GM23248 (cell line): Measurements from ENCODE around the gene ACKR1. TPM values are rescaled to one million over a fixed set of nuclear protein-coding genes. Genes with fewer than 3 reads are reported as not detected.

Experiments
- DNase-seq: peaks from one replicate; pipeline ENCODE4 v3.0.0-alpha.2; 2015
- H2AFZ ChIP-seq: fragments of 200-600 bp; sonication (generic); 2 replicates; pipeline ENCODE4 v1.6.1; 2016; ENCODE audit warnings: antibody characterized with exemption
- H3F3A ChIP-seq: fragments of 200-600 bp; sonication (generic); 2 replicates; pipeline ENCODE4 v1.6.1; 2016; ENCODE audit warnings: mild to moderate bottlenecking, antibody characterized with exemption, mixed run types; ENCODE audit not compliant: insufficient read depth
- H3K27ac ChIP-seq: fragments of 200-600 bp; sonication (generic); 2 replicates; pipeline ENCODE4 v1.5.1; 2016; ENCODE audit warnings: mild to moderate bottlenecking
- H3K27me3 ChIP-seq: fragments of 200-600 bp; sonication (generic); replicated peaks from 2 replicates; pipeline ENCODE4 v1.6.1; 2016; ENCODE audit warnings: mild to moderate bottlenecking; ENCODE audit not compliant: insufficient read depth
- H3K36me3 ChIP-seq: fragments of 200-600 bp; sonication (generic); 2 replicates; pipeline ENCODE4 v1.6.1; 2016; ENCODE audit warnings: low read depth, mild to moderate bottlenecking
- H3K4me1 ChIP-seq: fragments of 200-600 bp; sonication (generic); 2 replicates; pipeline ENCODE4 v1.6.1; 2016; ENCODE audit warnings: mild to moderate bottlenecking; ENCODE audit not compliant: insufficient read depth
- H3K4me2 ChIP-seq: fragments of 200-600 bp; sonication (generic); one replicate; pipeline ENCODE4 v1.6.1; 2016; ENCODE audit warnings: mild to moderate bottlenecking; ENCODE audit not compliant: unreplicated experiment
- H3K4me3 ChIP-seq: fragments of 200-600 bp; sonication (generic); 2 replicates; pipeline ENCODE4 v1.5.1; 2016; ENCODE audit warnings: mild to moderate bottlenecking
- H3K79me2 ChIP-seq: fragments of 200-600 bp; sonication (generic); 2 replicates; pipeline ENCODE4 v1.6.1; 2016; ENCODE audit warnings: mild to moderate bottlenecking; ENCODE audit not compliant: insufficient read depth
- H3K9ac ChIP-seq: fragments of 200-600 bp; sonication (generic); 2 replicates; pipeline ENCODE4 v1.6.1; 2016; ENCODE audit warnings: mild to moderate bottlenecking
- H3K9me2 ChIP-seq: fragments of 200-600 bp; sonication (generic); 2 replicates; pipeline ENCODE4 v1.6.1; 2016; ENCODE audit warnings: mixed run types, mild to moderate bottlenecking, moderate library complexity; ENCODE audit not compliant: insufficient read depth
- H3K9me3 ChIP-seq: fragments of 200-600 bp; sonication (generic); one replicate; pipeline ENCODE4 v1.6.1; 2017; ENCODE audit warnings: low read depth
- H4K20me1 ChIP-seq: fragments of 200-600 bp; sonication (generic); 2 replicates; pipeline ENCODE4 v1.6.0; 2016; ENCODE audit not compliant: insufficient read depth
- EZH2 ChIP-seq: fragments of 200-600 bp; sonication (generic); IDR thresholded peaks from 2 replicates; pipeline ENCODE4 v1.6.1; 2018; ENCODE audit warnings: antibody characterized with exemption, mild to moderate bottlenecking; ENCODE audit not compliant: insufficient read depth, poor library complexity, severe bottlenecking
- EZH2phosphoT487 ChIP-seq: fragments of 200-600 bp; sonication (generic); IDR thresholded peaks from 2 replicates; pipeline ENCODE4 v1.6.1; 2018; ENCODE audit warnings: antibody characterized with exemption, moderate library complexity, mild to moderate bottlenecking, low read depth; ENCODE audit not compliant: insufficient read depth
- WGBS, 2 experiments: methylation state at CpG; one replicate each; pipeline ENCODE4 v1.1.6; 2015 to 2017; ENCODE audit warnings: low lambda C conversion rate in 2 of 2, low coverage in 1 of 2; ENCODE audit errors: missing lambda C conversion rate in 2 of 2; 5-methylcytosine and 5-hydroxymethylcytosine counted together
- in situ Hi-C: fragments of 300-500 bp; cut with MboI; formaldehyde crosslinking; loops from 2 replicates; pipeline ENCODE4 v1.15.0; 2020
- polyA plus RNA-seq: library from polyadenylated mRNA; unstranded; fragments of >200 nt; fragmentation: Nextera tagmentation; extraction: Ambion mirVana; gene quantifications from 2 replicates; pipeline ENCODE4 v1.2.1, GENCODE V29; 2016
- total RNA-seq: library from RNA; depleted of rRNA; stranded (reverse); fragments of >200 nt; shearing (Covaris generic); gene quantifications from 2 replicates; pipeline ENCODE4 v1.2.3, GENCODE V29; 2014

The ACKR1 gene
- total and polyA plus RNA-seq, 2 experiments from 2014 or later = not detected

GRCh38 chr1:159228554-159228953, 23.9 kb downstream of the ACKR1 start:
- Histone ChIP-seq H3F3A (no peaks in the 10 kb centered on the region), H3K79me2 (no peaks in the 10 kb centered on the region), H3K36me3 (no peaks in the 10 kb centered on the region), H3K4me2 (no peak overlapping the region), H3K9me3 (no peaks in the 10 kb centered on the region), H3K9me2 (no peaks in the 10 kb centered on the region), H3K9ac (no peak overlapping the region), H4K20me1 (no peaks in the 10 kb centered on the region), H3K4me1 (no peaks in the 10 kb centered on the region), H3K27ac (no peak overlapping the region), H3K4me3 (no peak overlapping the region), H3K27me3 (0 out of 2 replicates have a peak, but pooled peaks cover 4% of the 10 kb centered on the region), H2AFZ (no peak overlapping the region)
- no peak for DNase-seq
- in situ Hi-C loops = no loop called here
- TF ChIP-seq EZH2 = no peak
- no peak for TF ChIP-seq EZH2phosphoT487
- whole genome bisulfite sequencing, 2 experiments = 58 to 59% methylated on average over 2 of the region's 2 CpGs

- H3K27me3 ChIP-seq = 0 out of 2 replicates have a peak, but pooled peaks cover 4% of the 10 kb centered on the region
- H2AFZ ChIP-seq = no peak overlapping the region
- no peaks in the 10 kb centered on the region for H3F3A ChIP-seq
- in situ Hi-C loops = no loop called here
- H3K9me2 ChIP-seq = no peaks in the 10 kb centered on the region
- H3K79me2 ChIP-seq = no peaks in the 10 kb centered on the region
- H4K20me1 ChIP-seq = no peaks in the 10 kb centered on the region
- no peak overlapping the region for H3K9ac ChIP-seq
- H3K9me3 ChIP-seq = no peaks in the 10 kb centered on the region
- H3K4me3 ChIP-seq = no peak overlapping the region
- DNase-seq = no peak
- WGBS, 2 experiments = 15 to 25% methylated on average over 8 of the region's 8 CpGs
- H3K4me2 ChIP-seq = no peak overlapping the region
- H3K27ac ChIP-seq = no peak overlapping the region
- H3K4me1 ChIP-seq = no peaks in the 10 kb centered on the region
- TF ChIP-seq EZH2 = no peak
- no peaks in the 10 kb centered on the region for H3K36me3 ChIP-seq
These were observed 24.7 kb downstream of the ACKR1 start for GRCh38 chr1:159229260-159229885.

GRCh38 chr1:159229896-159230295, 25.2 kb downstream of the ACKR1 start:
- Histone ChIP-seq H3K4me1 (no peaks in the 10 kb centered on the region), H3K27me3 (0 out of 2 replicates have a peak, but pooled peaks cover 4% of the 10 kb centered on the region), H3K4me2 (no peak overlapping the region), H3K9me2 (no peaks in the 10 kb centered on the region), H3K79me2 (no peaks in the 10 kb centered on the region), H3K9me3 (no peaks in the 10 kb centered on the region), H4K20me1 (no peaks in the 10 kb centered on the region), H3K9ac (no peak overlapping the region), H3F3A (no peaks in the 10 kb centered on the region), H3K4me3 (no peak overlapping the region), H3K27ac (no peak overlapping the region), H2AFZ (no peak overlapping the region), H3K36me3 (no peaks in the 10 kb centered on the region)
- TF ChIP-seq EZH2phosphoT487 (no peak), EZH2 (no peak)
- in situ Hi-C loops = no loop called here
- WGBS, 2 experiments = 0 to 2% methylated on average over 1 of the region's 1 CpG
- no peak for DNase-seq

GRCh38 chr1:159239551-159240220, 35.0 kb downstream of the ACKR1 start:
- Histone ChIP-seq H3K36me3 (no peaks in the 10 kb centered on the region), H3K4me3 (no peak overlapping the region), H3K4me1 (no peaks in the 10 kb centered on the region), H3K9me3 (no peaks in the 10 kb centered on the region), H3K4me2 (no peak overlapping the region), H3K79me2 (no peaks in the 10 kb centered on the region), H3K27me3 (no peaks in the 10 kb centered on the region), H3K9ac (no peak overlapping the region), H3K27ac (no peak overlapping the region), H3F3A (no peaks in the 10 kb centered on the region), H2AFZ (no peak overlapping the region), H3K9me2 (no peaks in the 10 kb centered on the region), H4K20me1 (no peaks in the 10 kb centered on the region)
- DNase-seq = no peak
- in situ Hi-C loops = no loop called here
- no peak for TF ChIP-seq EZH2phosphoT487
- TF ChIP-seq EZH2 = no peak
- 6 to 7% methylated on average over 4 of the region's 4 CpGs for WGBS, 2 experiments
